Liver (tissue), 9 donors: ENCODE data around the gene DMAC2L. TPM values are rescaled to one million over a fixed set of nuclear protein-coding genes. Genes with fewer than 3 reads are reported as not detected.

Source experiments
- DNase-seq: peaks from one replicate; pipeline ENCODE4 v3.0.0-alpha.2; 2017; ENCODE audit warnings: low spot score
- H3K27ac ChIP-seq, 2 donors: one replicate each; pipeline ENCODE4 v1.7.0; 2013; ENCODE audit warnings: inconsistent platforms in 2 of 2, low read length in 2 of 2, control low read depth in 1 of 2, low read depth in 1 of 2, mild to moderate bottlenecking in 1 of 2
- H3K27me3 ChIP-seq, 4 donors: one replicate each; pipeline versions ENCODE4 v1.6.1 to v1.7.0; 2013; ENCODE audit warnings: low read length in 3 of 4, inconsistent platforms in 1 of 4, mild to moderate bottlenecking in 1 of 4, moderate library complexity in 1 of 4; ENCODE audit not compliant: control insufficient read depth in 4 of 4, insufficient read depth in 4 of 4
- H3K36me3 ChIP-seq, 4 donors: one replicate each; pipeline versions ENCODE4 v1.6.1 to v1.7.0; 2013; ENCODE audit warnings: low read length in 3 of 4, mild to moderate bottlenecking in 3 of 4, low read depth in 1 of 4, moderate library complexity in 1 of 4; ENCODE audit not compliant: control insufficient read depth in 4 of 4, insufficient read depth in 3 of 4
- H3K4me1 ChIP-seq, 4 donors: one replicate each; pipeline versions ENCODE4 v1.6.1 to v1.7.0; 2013; ENCODE audit warnings: low read length in 3 of 4, mild to moderate bottlenecking in 3 of 4, moderate library complexity in 1 of 4; ENCODE audit not compliant: control insufficient read depth in 4 of 4, insufficient read depth in 4 of 4
- H3K4me3 ChIP-seq, 3 donors: one replicate each; pipeline versions ENCODE4 v1.6.1 to v1.7.0; 2013; ENCODE audit warnings: low read length in 3 of 3, control low read depth in 1 of 3, low read depth in 1 of 3, mild to moderate bottlenecking in 1 of 3
- H3K9ac ChIP-seq, 2 donors: one replicate each; pipeline ENCODE4 v1.7.0; 2013; ENCODE audit warnings: low read length in 2 of 2, mild to moderate bottlenecking in 2 of 2, moderate library complexity in 2 of 2, control low read depth in 1 of 2, low read depth in 1 of 2
- H3K9me3 ChIP-seq, 4 donors: one replicate each; pipeline versions ENCODE4 v1.6.1 to v1.7.0; 2013; ENCODE audit warnings: low read length in 3 of 4; ENCODE audit not compliant: control insufficient read depth in 4 of 4
- ATF3 ChIP-seq: IDR thresholded peaks from 2 replicates; pipeline ENCODE4 v1.6.1; 2016; ENCODE audit warnings: antibody characterized with exemption
- CTCF ChIP-seq: fragments of 150-350 bp; IDR thresholded peaks from 2 replicates; pipeline ENCODE4 v1.5.1; 2017; ENCODE audit warnings: improper control_type of control experiment, low read depth, low read length; ENCODE audit not compliant: missing input control
- EGR1 ChIP-seq, 2 donors: IDR thresholded peaks; 2 replicates each; pipeline ENCODE4 v1.6.1; 2016 to 2018; ENCODE audit warnings: antibody characterized with exemption in 2 of 2, low read depth in 2 of 2
- FOXA1 ChIP-seq: IDR thresholded peaks from 2 replicates; pipeline ENCODE4 v1.6.1; 2016; ENCODE audit warnings: antibody characterized with exemption
- FOXA2 ChIP-seq: IDR thresholded peaks from 2 replicates; pipeline ENCODE4 v1.6.1; 2016; ENCODE audit warnings: antibody characterized with exemption
- GABPA ChIP-seq, 2 donors: IDR thresholded peaks in 1 of 2; conservative IDR thresholded peaks in 1 of 2; 2 replicates each; pipeline ENCODE4 v1.6.1; 2016; ENCODE audit warnings: antibody characterized with exemption in 2 of 2, mild to moderate bottlenecking in 1 of 2, moderate library complexity in 1 of 2
- HNF4A ChIP-seq, 2 donors: conservative IDR thresholded peaks; 2 replicates each; pipeline ENCODE4 v1.6.1; 2016; ENCODE audit warnings: antibody characterized with exemption in 2 of 2, mild to moderate bottlenecking in 2 of 2
- HNF4G ChIP-seq: IDR thresholded peaks from 2 replicates; pipeline ENCODE4 v1.6.1; 2016; ENCODE audit warnings: antibody characterized with exemption
- JUND ChIP-seq, 2 donors: IDR thresholded peaks; 2 replicates each; pipeline ENCODE4 v1.6.1; 2016; ENCODE audit warnings: antibody characterized with exemption in 2 of 2
- MAX ChIP-seq: IDR thresholded peaks from 2 replicates; pipeline ENCODE4 v1.6.1; 2016; ENCODE audit warnings: antibody characterized with exemption
- NR2F2 ChIP-seq: IDR thresholded peaks from 2 replicates; pipeline ENCODE4 v1.6.1; 2016; ENCODE audit warnings: antibody characterized with exemption
- RAD21 ChIP-seq, 2 donors: IDR thresholded peaks; 2 replicates each; pipeline ENCODE4 v1.6.1; 2016; ENCODE audit warnings: antibody characterized with exemption in 2 of 2, mild to moderate bottlenecking in 2 of 2
- REST ChIP-seq: IDR thresholded peaks from 2 replicates; pipeline ENCODE4 v1.6.1; 2016; ENCODE audit warnings: antibody characterized with exemption, mild to moderate bottlenecking
- RXRA ChIP-seq, 2 donors: IDR thresholded peaks; 2 replicates each; pipeline ENCODE4 v1.6.1; 2017 to 2018; ENCODE audit warnings: antibody characterized with exemption in 2 of 2, mild to moderate bottlenecking in 1 of 2
- SP1 ChIP-seq: IDR thresholded peaks from 2 replicates; pipeline ENCODE4 v1.6.1; 2018; ENCODE audit warnings: antibody characterized with exemption, mild to moderate bottlenecking
- TAF1 ChIP-seq: conservative IDR thresholded peaks from 2 replicates; pipeline ENCODE4 v1.6.1; 2016; ENCODE audit warnings: antibody characterized with exemption, mild to moderate bottlenecking
- YY1 ChIP-seq: IDR thresholded peaks from 2 replicates; pipeline ENCODE4 v1.6.1; 2016; ENCODE audit warnings: antibody characterized with exemption, mild to moderate bottlenecking
- ZBTB33 ChIP-seq: IDR thresholded peaks from 2 replicates; pipeline ENCODE4 v1.6.1; 2016; ENCODE audit warnings: antibody characterized with exemption
- WGBS: extraction: QIAGEN DNeasy Blood & Tissue Kit; methylation state at CpG from one replicate; pipeline ENCODE4 v1.1.7; 2013; 5-methylcytosine and 5-hydroxymethylcytosine counted together
- polyA plus RNA-seq, 2 donors: library from polyadenylated mRNA; stranded (reverse) in 1 of 2; unstranded in 1 of 2; fragments of 200-250 nt in 1 of 2; fragments of >200 nt in 1 of 2; fragmentation: Nextera tagmentation in 1 of 2; extraction: Ambion mirVana in 1 of 2; gene quantifications; one replicate each; pipeline versions ENCODE4 v1.2.1 to v1.2.3, GENCODE V29; 2013 to 2015
- total RNA-seq, 2 donors: library from RNA; depleted of rRNA; stranded (reverse); fragments of >200 nt; gene quantifications; one replicate each; pipeline ENCODE4 v1.2.3, GENCODE V29; 2014
- donor health status: healthy.
- donor health status: healthy.
- donor health status: healthy.
- donor health status: healthy.
- donor health status: healthy.

The DMAC2L gene
- total and polyA plus RNA-seq, 4 donors: 5.2 to 17.2 (median 6.5) TPM

GRCh38 chr14:50342221-50343078, 30.3 kb downstream of the DMAC2L start:
- DNase-seq: peak; percentile 78
- H3K36me3 ChIP-seq: no peaks in the 10 kb centered on the region
- peak overlapping the region in 1 of 3 donors; percentile 33 for H3K4me3 ChIP-seq
- peak overlapping the region in 1 of 2 donors; percentile 39 for H3K9ac ChIP-seq
- H3K9me3 ChIP-seq: no peaks in the 10 kb centered on the region
- H3K27me3 ChIP-seq: no peaks in the 10 kb centered on the region
- peak overlapping the region; percentile 49 to 59 for H3K27ac ChIP-seq
- peak; percentile 42 for TF ChIP-seq CTCF
- TF ChIP-seq FOXA2: peak; percentile 83
- peak; percentile 54 for TF ChIP-seq SP1
- TF ChIP-seq RXRA (IDR thresholded peaks at IDR 0.05): peak; percentile 29 to 49
- TF ChIP-seq REST: peak; percentile 25
- TF ChIP-seq ZBTB33: no peak
- peak; percentile 66 for TF ChIP-seq YY1
- TF ChIP-seq FOXA1: peak; percentile 78
- TF ChIP-seq RAD21 (IDR thresholded peaks at IDR 0.05): peak; percentile 89 to 94
- TF ChIP-seq JUND (IDR thresholded peaks at IDR 0.05): no peak
- TF ChIP-seq ATF3: no peak
- no peak for TF ChIP-seq HNF4G
- TF ChIP-seq MAX: peak; percentile 62
- peak; percentile 20 to 30 for TF ChIP-seq HNF4A (conservative IDR thresholded peaks at IDR 0.05)
- no peak for TF ChIP-seq TAF1
- TF ChIP-seq NR2F2: peak; percentile 65
- TF ChIP-seq EGR1 (IDR thresholded peaks at IDR 0.05; ENCODE audit: low read depth in 2 of 2): no peak
- peak in 1 of 2 donors; percentile 42 for TF ChIP-seq GABPA (IDR thresholded peaks at IDR 0.05 in 1 of 2, conservative IDR thresholded peaks at IDR 0.05 in 1 of 2)
- H3K4me1 ChIP-seq: peaks cover 0 to 10% (median 4%) of the 10 kb centered on the region in 4 donors
- 8% methylated on average over 8 of the region's 8 CpGs for WGBS
